IMR-90 (cell line): ENCODE results near the gene POLD4. TPM values are rescaled to one million over a fixed set of nuclear protein-coding genes. Genes with fewer than 3 reads are reported as not detected.

Experiments used
- ATAC-seq: fragments of 200-7000 bp; cut with Tn5 transposase; 2 replicates; pipeline ENCODE4 v1.9.1; 2020; ENCODE audit warnings: low read depth, mild to moderate bottlenecking, moderate library complexity
- BruUV-seq: library from RNA; stranded (reverse); fragments of 400-500 nt; replicated peaks from 2 replicates; lab custom pipeline; 2021; lab: Mats Ljungman, UMichigan
- CTCF ChIA-PET: fragments of 300-600 bp; formaldehyde crosslinking; extraction: SDS; loops from one replicate; lab custom pipeline; 2021; ENCODE audit warnings: antibody characterized with exemption; lab: Yijun Ruan, JAX
- POLR2A ChIA-PET: fragments of 300-600 bp; sonication (Branson Sonifier 250); formaldehyde crosslinking; loops from one replicate; lab custom pipeline; 2022; ENCODE audit warnings: antibody characterized with exemption; ENCODE audit not compliant: unreplicated experiment; lab: Charles Lee
- DNase-seq: peaks from one replicate; pipeline ENCODE4 v3.0.0; 2013
- H2AFZ ChIP-seq: replicated peaks from 2 replicates; pipeline ENCODE3; 2013; ENCODE audit warnings: low read length, mild to moderate bottlenecking; ENCODE audit not compliant: poor library complexity
- H2AK5ac ChIP-seq: 2 replicates; pipeline ENCODE4 v1.6.1; 2013; ENCODE audit warnings: low read depth, low read length, inconsistent platforms
- H2AK9ac ChIP-seq: replicated peaks from 2 replicates; pipeline ENCODE3; 2013; ENCODE audit warnings: mild to moderate bottlenecking, low read depth, low read length, moderate library complexity; ENCODE audit not compliant: poor library complexity
- H2BK120ac ChIP-seq: 2 replicates; pipeline ENCODE4 v1.6.1; 2013; ENCODE audit warnings: low read depth, low read length, inconsistent platforms
- H2BK15ac ChIP-seq: 3 replicates; pipeline ENCODE4 v1.6.1; 2013; ENCODE audit warnings: low read depth, low read length, inconsistent platforms
- H2BK20ac ChIP-seq: 2 replicates; pipeline ENCODE4 v1.6.1; 2013; ENCODE audit warnings: low read depth, mild to moderate bottlenecking, inconsistent platforms, low read length, moderate library complexity
- H2BK5ac ChIP-seq: 2 replicates; pipeline ENCODE4 v1.6.1; 2013; ENCODE audit warnings: mild to moderate bottlenecking, low read depth, low read length, inconsistent platforms; ENCODE audit not compliant: poor library complexity, severe bottlenecking
- H3K14ac ChIP-seq: replicated peaks from 2 replicates; pipeline ENCODE4 v1.6.1; 2013; ENCODE audit warnings: low read depth, low read length, inconsistent platforms
- H3K18ac ChIP-seq: 2 replicates; pipeline ENCODE4 v1.6.1; 2013; ENCODE audit warnings: low read depth, low read length, control low read depth
- H3K23ac ChIP-seq: 2 replicates; pipeline ENCODE4 v1.6.1; 2013; ENCODE audit warnings: low read depth, low read length, inconsistent platforms
- H3K27ac ChIP-seq: 2 replicates; pipeline ENCODE4 v1.5.1; 2013; ENCODE audit warnings: mild to moderate bottlenecking, control low read depth, low read length; ENCODE audit not compliant: insufficient read depth
- H3K27me3 ChIP-seq: 2 replicates; pipeline ENCODE4 v1.6.1; 2013; ENCODE audit warnings: low read length; ENCODE audit not compliant: control insufficient read depth, insufficient read depth
- H3K36me3 ChIP-seq: 2 replicates; pipeline ENCODE4 v1.6.1; 2013; ENCODE audit warnings: low read length, mixed read lengths; ENCODE audit not compliant: control insufficient read depth, insufficient read depth
- H3K4ac ChIP-seq: 2 replicates; pipeline ENCODE4 v1.6.1; 2013; ENCODE audit warnings: low read depth, low read length, inconsistent platforms
- H3K4me1 ChIP-seq: 2 replicates; pipeline ENCODE4 v1.6.1; 2013; ENCODE audit warnings: low read length, mixed read lengths; ENCODE audit not compliant: control insufficient read depth, insufficient read depth
- H3K4me2 ChIP-seq: 2 replicates; pipeline ENCODE4 v1.6.1; 2013; ENCODE audit warnings: low read depth, mild to moderate bottlenecking, control low read depth, low read length, moderate library complexity
- H3K4me3 ChIP-seq: 2 replicates; pipeline ENCODE4 v1.5.1; 2013; ENCODE audit warnings: low read depth, mild to moderate bottlenecking, control low read depth, low read length, moderate library complexity; ENCODE audit not compliant: insufficient read depth
- H3K56ac ChIP-seq: 2 replicates; pipeline ENCODE4 v1.6.1; 2013; ENCODE audit warnings: low read length, inconsistent platforms; ENCODE audit not compliant: insufficient read depth; ENCODE audit errors: extremely low read depth
- H3K79me1 ChIP-seq, 2 experiments: 2 replicates each; pipeline ENCODE4 v1.6.1; 2013; ENCODE audit warnings: low read length in 2 of 2, inconsistent platforms in 1 of 2, low read depth in 1 of 2
- H3K9ac ChIP-seq: 2 replicates; pipeline ENCODE4 v1.6.1; 2013; ENCODE audit warnings: low read depth, low read length, control low read depth
- H3K9me1 ChIP-seq: 2 replicates; pipeline ENCODE4 v1.6.1; 2013; ENCODE audit warnings: low read length, inconsistent platforms; ENCODE audit not compliant: insufficient read depth
- H3K9me3 ChIP-seq: 2 replicates; pipeline ENCODE4 v1.6.1; 2013; ENCODE audit warnings: low read length; ENCODE audit not compliant: control insufficient read depth, insufficient read depth
- H4K20me1 ChIP-seq: 2 replicates; pipeline ENCODE4 v1.6.1; 2013; ENCODE audit warnings: low read length, inconsistent platforms; ENCODE audit not compliant: insufficient read depth
- H4K5ac ChIP-seq: 2 replicates; pipeline ENCODE4 v1.6.1; 2013; ENCODE audit warnings: mild to moderate bottlenecking, low read depth, low read length, control low read depth
- H4K8ac ChIP-seq, 2 experiments: 2 replicates each; pipeline ENCODE4 v1.6.1; 2013; ENCODE audit warnings: low read depth in 2 of 2, low read length in 2 of 2, control low read depth in 1 of 2, inconsistent platforms in 1 of 2
- H4K91ac ChIP-seq: 2 replicates; pipeline ENCODE4 v1.6.1; 2013; ENCODE audit warnings: low read depth, low read length, inconsistent platforms; ENCODE audit not compliant: insufficient read depth
- BHLHE40 ChIP-seq: fragments of 150-350 bp; IDR thresholded peaks from 2 replicates; pipeline ENCODE4 v1.6.1; 2016; ENCODE audit warnings: mild to moderate bottlenecking, low read depth, low read length
- CHD1 ChIP-seq: IDR thresholded peaks from 2 replicates; pipeline ENCODE4 v1.6.1; 2012; ENCODE audit warnings: low read depth, low read length, improper control_type of control experiment
- ELK1 ChIP-seq: fragments of 150-350 bp; IDR thresholded peaks from 2 replicates; pipeline ENCODE4 v1.6.1; 2016; ENCODE audit warnings: low read depth, mild to moderate bottlenecking, low read length, moderate library complexity, borderline replicate concordance
- MAFK ChIP-seq: IDR thresholded peaks from 2 replicates; pipeline ENCODE4 v1.6.1; 2012; ENCODE audit warnings: low read depth, low read length, improper control_type of control experiment
- MAZ ChIP-seq: IDR thresholded peaks from 2 replicates; pipeline ENCODE4 v1.6.1; 2012; ENCODE audit warnings: low read depth, mild to moderate bottlenecking, low read length, improper control_type of control experiment, moderate library complexity, borderline replicate concordance
- MXI1 ChIP-seq: IDR thresholded peaks from 2 replicates; pipeline ENCODE4 v1.6.1; 2012; ENCODE audit warnings: low read depth, mild to moderate bottlenecking, low read length, moderate library complexity, borderline replicate concordance
- NFE2L2 ChIP-seq: fragments of 150-350 bp; IDR thresholded peaks from 2 replicates; pipeline ENCODE4 v1.6.1; 2016; ENCODE audit warnings: low read depth, mild to moderate bottlenecking, low read length
- POLR2A ChIP-seq: IDR thresholded peaks from 2 replicates; pipeline ENCODE4 v1.6.1; 2012; ENCODE audit warnings: mild to moderate bottlenecking, low read depth, low read length
- RAD21 ChIP-seq: IDR thresholded peaks from 2 replicates; pipeline ENCODE4 v1.6.1; 2012; ENCODE audit warnings: low read length, improper control_type of control experiment
- RCOR1 ChIP-seq: IDR thresholded peaks from 2 replicates; pipeline ENCODE4 v1.6.1; 2012; ENCODE audit warnings: mild to moderate bottlenecking, low read length, improper control_type of control experiment; ENCODE audit not compliant: insufficient replicate concordance
- RFX5 ChIP-seq: IDR thresholded peaks from 2 replicates; pipeline ENCODE4 v1.8.0; 2012; ENCODE audit warnings: low read depth, mild to moderate bottlenecking, low read length, moderate library complexity
- SMC3 ChIP-seq: fragments of 150-350 bp; IDR thresholded peaks from 2 replicates; pipeline ENCODE4 v1.6.1; 2016; ENCODE audit warnings: low read depth, mild to moderate bottlenecking, antibody characterized with exemption, low read length, moderate library complexity
- WGBS, 2 experiments: methylation state at CpG; one replicate each; pipeline versions ENCODE4 v1.1.5 to v1.1.7; 2013; ENCODE audit warnings: missing lambda C conversion rate in 2 of 2; ENCODE audit not compliant: insufficient read length in 1 of 2; ENCODE audit errors: extremely low coverage in 2 of 2; 5-methylcytosine and 5-hydroxymethylcytosine counted together
- dilution Hi-C: fragments of 300-500 bp; cut with HindIII; formaldehyde crosslinking; loops from one replicate; pipeline ENCODE4 v1.14.3; 2018; ENCODE audit warnings: low sequenced_read_pairs; ENCODE audit not compliant: unreplicated experiment
- in situ Hi-C: fragments of 300-500 bp; cut with MboI; formaldehyde crosslinking; loops from 3 replicates; pipeline ENCODE4 v1.14.3; 2019; ENCODE audit warnings: low sequenced_read_pairs, inconsistent platforms, mixed read lengths
- intact Hi-C: fragments of 100-400 bp; cut with micrococcal nuclease; formaldehyde crosslinking; loops from 2 replicates; pipeline ENCODE4 v1.10.0; 2022
- polyA plus RNA-seq, 3 experiments: library from polyadenylated mRNA; depleted of rRNA; stranded (reverse); fragments of >200 nt; gene quantifications; 2 replicates each; pipeline ENCODE4 v1.2.3, GENCODE V29; 2012; ENCODE audit warnings: low replicate concordance in 1 of 3
- total RNA-seq: library from RNA; depleted of rRNA; stranded (reverse); fragments of >200 nt; gene quantifications from 2 replicates; pipeline ENCODE4 v1.2.3, GENCODE V29; 2012
- TF ChIP-seq, protein P1 (sequence below): fragments of 150-350 bp; IDR thresholded peaks from 2 replicates; pipeline ENCODE4 v1.6.1; 2017; ENCODE audit warnings: mild to moderate bottlenecking, antibody characterized with exemption, low read length, low read depth
- TF ChIP-seq, protein P2 (sequence below): conservative IDR thresholded peaks from 2 replicates; pipeline ENCODE4 v1.5.1; 2012; ENCODE audit warnings: mild to moderate bottlenecking, low read depth, low read length, improper control_type of control experiment

The POLD4 gene
- total and polyA plus RNA-seq, 2 of the 4 experiments (the other 2 are of a cell fraction) = 46.4 to 133 TPM

DNA sequence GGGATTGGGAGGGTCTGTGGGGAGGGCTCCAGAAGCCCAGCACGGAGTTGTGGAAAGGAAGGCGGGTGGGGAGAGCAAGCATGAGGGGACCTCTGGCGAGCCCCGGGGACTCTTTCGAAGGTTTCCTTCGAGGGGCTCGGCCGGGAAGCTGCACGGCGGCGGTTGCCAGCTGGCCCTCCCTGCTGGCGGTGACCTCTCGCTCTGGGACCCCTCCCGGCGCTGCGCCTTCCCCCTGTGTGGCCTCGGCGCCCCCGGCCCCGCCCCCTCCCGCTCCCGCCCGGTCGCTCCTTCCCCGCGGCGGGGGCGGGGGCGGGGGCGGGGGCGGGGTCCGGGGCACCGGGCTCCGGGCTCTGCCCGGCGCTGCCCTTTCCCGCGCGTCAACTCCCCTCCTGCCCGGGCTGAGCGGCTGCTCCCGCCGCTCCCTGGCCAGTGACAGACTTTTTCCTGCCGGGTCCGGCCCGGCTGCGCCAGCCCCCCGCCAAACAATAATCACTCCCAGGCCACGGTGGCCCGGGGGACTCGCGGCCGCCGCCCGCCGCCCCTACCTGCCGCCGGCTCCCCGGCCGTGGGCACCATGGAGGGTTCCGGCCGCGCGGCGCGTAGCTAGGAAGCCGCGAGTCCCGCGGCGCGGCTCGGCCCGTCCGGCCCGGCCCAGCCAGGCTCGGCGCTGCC lies 19.1 kb upstream of the POLD4 start:
- ChIA-PET POLR2A (no interaction called here), CTCF (interaction anchor here (1.0 to 2.3 kb wide), 2 partner anchors 16 to 27 kb away, joined by 3 to 6 read pairs; no protein-coding TSS in a partner anchor)
- Histone ChIP-seq H2AK5ac (peak overlapping the region; percentile 98), H3K79me1 (peaks cover 5 to 45% of the 10 kb centered on the region in 2 experiments; a peak in 3 of 4 replicates), H3K4me1 (peaks cover 48% of the 10 kb centered on the region), H2AK9ac (peak overlapping the region; percentile 95), H3K27me3 (no peaks in the 10 kb centered on the region), H4K5ac (peak overlapping the region; percentile 27), H3K4ac (peak overlapping the region; percentile 92), H2BK15ac (peak overlapping the region; percentile 36; the same call in 1 of the 3 replicates), H3K9ac (peak overlapping the region; percentile 73), H3K4me3 (peak overlapping the region; percentile 78), H3K4me2 (peak overlapping the region; percentile 71), H4K91ac (peak overlapping the region; percentile 88; the same call in 1 of the 2 replicates), H3K36me3 (peaks cover 3% of the 10 kb centered on the region; the same call in 1 of the 2 replicates), H4K20me1 (peaks cover 43% of the 10 kb centered on the region), H2BK120ac (peak overlapping the region; percentile 83), H3K9me1 (peaks cover 32% of the 10 kb centered on the region), H3K27ac (peak overlapping the region; percentile 94), H2AFZ (peak overlapping the region; percentile 83), H2BK20ac (0 out of 2 replicates have a peak overlapping the region, but pooled peaks have one; percentile 57), H3K18ac (peak overlapping the region; percentile 18; the same call in 1 of the 2 replicates), H4K8ac (peak overlapping the region; percentile 13 to 78; a peak in 2 of 4 replicates), H3K23ac (peak overlapping the region; percentile 99), H3K14ac (peak overlapping the region; percentile 89), H3K56ac (peak overlapping the region; percentile 43; the same call in 1 of the 2 replicates), H3K9me3 (no peaks in the 10 kb centered on the region), H2BK5ac (peak overlapping the region; percentile 93)
- intact Hi-C loops (no loop called here), in situ Hi-C loops (no loop called here), dilution Hi-C loops (no loop called here)
- WGBS, 2 experiments = 0% methylated on average over 21 of the region's 78 CpGs; no CpG with 5 or more reads in 1 of the 2 experiments
- DNase-seq = no peak
- no TSS peak for BruUV-seq
- peak; percentile 5 for ATAC-seq
- TF ChIP-seq RAD21 (no peak), MXI1 (no peak; the same call in 1 of the 2 replicates), CHD1 (no peak), NFE2L2 (no peak), SMC3 (no peak), MAZ (no peak), POLR2A (no peak; the same call in 1 of the 2 replicates), ELK1 (no peak), BHLHE40 (no peak), MAFK (no peak), RFX5 (no peak), RCOR1 (no peak)
- TF ChIP-seq, protein P1, sequence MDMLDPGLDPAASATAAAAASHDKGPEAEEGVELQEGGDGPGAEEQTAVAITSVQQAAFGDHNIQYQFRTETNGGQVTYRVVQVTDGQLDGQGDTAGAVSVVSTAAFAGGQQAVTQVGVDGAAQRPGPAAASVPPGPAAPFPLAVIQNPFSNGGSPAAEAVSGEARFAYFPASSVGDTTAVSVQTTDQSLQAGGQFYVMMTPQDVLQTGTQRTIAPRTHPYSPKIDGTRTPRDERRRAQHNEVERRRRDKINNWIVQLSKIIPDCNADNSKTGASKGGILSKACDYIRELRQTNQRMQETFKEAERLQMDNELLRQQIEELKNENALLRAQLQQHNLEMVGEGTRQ = no peak
- TF ChIP-seq, protein P2, sequence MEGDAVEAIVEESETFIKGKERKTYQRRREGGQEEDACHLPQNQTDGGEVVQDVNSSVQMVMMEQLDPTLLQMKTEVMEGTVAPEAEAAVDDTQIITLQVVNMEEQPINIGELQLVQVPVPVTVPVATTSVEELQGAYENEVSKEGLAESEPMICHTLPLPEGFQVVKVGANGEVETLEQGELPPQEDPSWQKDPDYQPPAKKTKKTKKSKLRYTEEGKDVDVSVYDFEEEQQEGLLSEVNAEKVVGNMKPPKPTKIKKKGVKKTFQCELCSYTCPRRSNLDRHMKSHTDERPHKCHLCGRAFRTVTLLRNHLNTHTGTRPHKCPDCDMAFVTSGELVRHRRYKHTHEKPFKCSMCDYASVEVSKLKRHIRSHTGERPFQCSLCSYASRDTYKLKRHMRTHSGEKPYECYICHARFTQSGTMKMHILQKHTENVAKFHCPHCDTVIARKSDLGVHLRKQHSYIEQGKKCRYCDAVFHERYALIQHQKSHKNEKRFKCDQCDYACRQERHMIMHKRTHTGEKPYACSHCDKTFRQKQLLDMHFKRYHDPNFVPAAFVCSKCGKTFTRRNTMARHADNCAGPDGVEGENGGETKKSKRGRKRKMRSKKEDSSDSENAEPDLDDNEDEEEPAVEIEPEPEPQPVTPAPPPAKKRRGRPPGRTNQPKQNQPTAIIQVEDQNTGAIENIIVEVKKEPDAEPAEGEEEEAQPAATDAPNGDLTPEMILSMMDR = no peak
